H9 (cell line): ENCODE data around the gene C3orf85. TPM values are rescaled to one million over a fixed set of nuclear protein-coding genes. Genes with fewer than 3 reads are reported as not detected.

Experiments
- DNase-seq: peaks from one replicate; pipeline ENCODE4 v3.0.0-alpha.2; 2017
- H2AFZ ChIP-seq: one replicate; pipeline ENCODE4 v1.6.1; 2013; ENCODE audit warnings: mild to moderate bottlenecking, low read length, control low read depth, moderate library complexity
- H2AK5ac ChIP-seq: 2 replicates; pipeline ENCODE4 v1.6.1; 2013; ENCODE audit warnings: low read length, control low read depth, mixed read lengths; ENCODE audit not compliant: insufficient read length
- H2BK120ac ChIP-seq: one replicate; pipeline ENCODE4 v1.6.1; 2013; ENCODE audit warnings: low read depth, mild to moderate bottlenecking, low read length, control low read depth, inconsistent platforms; ENCODE audit not compliant: poor library complexity, severe bottlenecking
- H2BK12ac ChIP-seq: 2 replicates; pipeline ENCODE4 v1.6.1; 2013; ENCODE audit warnings: low read length, control low read depth, mixed read lengths, low read depth; ENCODE audit not compliant: insufficient read length
- H2BK15ac ChIP-seq: 2 replicates; pipeline ENCODE4 v1.6.1; 2013; ENCODE audit warnings: low read depth, low read length, control low read depth
- H2BK20ac ChIP-seq: one replicate; pipeline ENCODE4 v1.6.1; 2013; ENCODE audit warnings: low read depth, mild to moderate bottlenecking, low read length, control low read depth, inconsistent platforms; ENCODE audit not compliant: poor library complexity, severe bottlenecking
- H2BK5ac ChIP-seq: 2 replicates; pipeline ENCODE4 v1.6.1; 2013; ENCODE audit warnings: low read length, control low read depth, mixed read lengths; ENCODE audit not compliant: insufficient read length
- H3K14ac ChIP-seq: 2 replicates; pipeline ENCODE4 v1.6.1; 2013; ENCODE audit warnings: low read length, control low read depth; ENCODE audit not compliant: insufficient read depth
- H3K18ac ChIP-seq: 2 replicates; pipeline ENCODE4 v1.6.1; 2013; ENCODE audit warnings: low read depth, mild to moderate bottlenecking, mixed read lengths, low read length, control low read depth; ENCODE audit not compliant: insufficient read length
- H3K23ac ChIP-seq: 2 replicates; pipeline ENCODE4 v1.6.1; 2013; ENCODE audit warnings: low read length, control low read depth, mixed read lengths, low read depth; ENCODE audit not compliant: insufficient read length
- H3K23me2 ChIP-seq: 2 replicates; pipeline ENCODE4 v1.6.1; 2013; ENCODE audit warnings: low read depth, mild to moderate bottlenecking, mixed read lengths, low read length, control low read depth; ENCODE audit not compliant: insufficient read length, poor library complexity, severe bottlenecking
- H3K27ac ChIP-seq: 2 replicates; pipeline ENCODE4 v1.5.1; 2013; ENCODE audit warnings: low read length, control low read depth, mixed read lengths, low read depth; ENCODE audit not compliant: insufficient read length
- H3K27me3 ChIP-seq: 2 replicates; pipeline ENCODE4 v1.6.1; 2013; ENCODE audit warnings: low read length, control low read depth, inconsistent platforms; ENCODE audit not compliant: insufficient read depth
- H3K4ac ChIP-seq: 2 replicates; pipeline ENCODE4 v1.6.1; 2013; ENCODE audit warnings: low read depth, mild to moderate bottlenecking, control low read depth, inconsistent platforms, low read length, moderate library complexity
- H3K4me1 ChIP-seq: 2 replicates; pipeline ENCODE4 v1.6.1; 2013; ENCODE audit warnings: low read length, control low read depth, inconsistent platforms; ENCODE audit not compliant: insufficient read depth
- H3K4me2 ChIP-seq: 2 replicates; pipeline ENCODE4 v1.6.1; 2013; ENCODE audit warnings: low read length, control low read depth, mixed read lengths; ENCODE audit not compliant: insufficient read length, insufficient read depth
- H3K56ac ChIP-seq: 2 replicates; pipeline ENCODE4 v1.6.1; 2013; ENCODE audit warnings: low read depth, mild to moderate bottlenecking, mixed read lengths, low read length, control low read depth; ENCODE audit not compliant: insufficient read length
- H3K79me1 ChIP-seq: 2 replicates; pipeline ENCODE4 v1.6.1; 2013; ENCODE audit warnings: low read depth, mild to moderate bottlenecking, moderate library complexity, low read length, control low read depth, inconsistent platforms; ENCODE audit not compliant: insufficient read depth, poor library complexity, severe bottlenecking
- H3K79me2 ChIP-seq: 2 replicates; pipeline ENCODE4 v1.6.1; 2013; ENCODE audit warnings: low read length, control low read depth, inconsistent platforms; ENCODE audit not compliant: insufficient read depth
- H3K9ac ChIP-seq: 2 replicates; pipeline ENCODE4 v1.6.1; 2013; ENCODE audit warnings: low read length, control low read depth, mixed read lengths; ENCODE audit not compliant: insufficient read length; ENCODE audit errors: extremely low read depth
- H3K9me3 ChIP-seq: one replicate; pipeline ENCODE4 v1.6.1; 2013; ENCODE audit warnings: low read depth, low read length, inconsistent platforms; ENCODE audit not compliant: control insufficient read depth
- H3T11ph ChIP-seq: one replicate; pipeline ENCODE4 v1.6.1; 2013; ENCODE audit warnings: mild to moderate bottlenecking, low read length, control low read depth, inconsistent platforms
- H4K20me1 ChIP-seq: one replicate; pipeline ENCODE4 v1.6.1; 2013; ENCODE audit not compliant: control insufficient read depth, insufficient read length, insufficient read depth
- H4K5ac ChIP-seq: 2 replicates; pipeline ENCODE4 v1.6.1; 2013; ENCODE audit warnings: low read depth, mild to moderate bottlenecking, mixed read lengths, low read length, control low read depth; ENCODE audit not compliant: insufficient read length
- H4K8ac ChIP-seq: replicated peaks from 2 replicates; pipeline ENCODE4 v1.6.1; 2013; ENCODE audit warnings: low read length, control low read depth, mixed read lengths, low read depth; ENCODE audit not compliant: insufficient read length
- H4K91ac ChIP-seq: 2 replicates; pipeline ENCODE4 v1.6.1; 2013; ENCODE audit warnings: low read depth, mild to moderate bottlenecking, moderate library complexity, mixed read lengths, low read length, control low read depth; ENCODE audit not compliant: insufficient read length
- H3K27ac Mint-ChIP-seq, 3 experiments: 2 replicates in 2 of 3; 3 replicates in 1 of 3; pipeline ENCODE4 v1.8.0; 2020 to 2021; ENCODE audit warnings: mixed read lengths in 3 of 3, mild to moderate bottlenecking in 1 of 3, moderate library complexity in 1 of 3
- H3K27me3 Mint-ChIP-seq: 2 replicates; pipeline ENCODE4 v1.8.0; 2021; ENCODE audit warnings: low read depth, mild to moderate bottlenecking, moderate library complexity, mixed read lengths
- H3K36me3 Mint-ChIP-seq, 3 experiments: 2 replicates in 2 of 3; 3 replicates in 1 of 3; pipeline ENCODE4 v1.8.0; 2020 to 2021; ENCODE audit warnings: low read depth in 3 of 3, mixed read lengths in 3 of 3; ENCODE audit not compliant: insufficient read depth in 1 of 3
- H3K4me1 Mint-ChIP-seq, 2 experiments: 2 replicates each; pipeline ENCODE4 v1.8.0; 2020; ENCODE audit warnings: mixed read lengths in 2 of 2
- H3K4me3 Mint-ChIP-seq, 2 experiments: 2 replicates in 1 of 2; 3 replicates in 1 of 2; pipeline ENCODE4 v1.8.0; 2020 to 2021; ENCODE audit warnings: mild to moderate bottlenecking in 2 of 2, mixed read lengths in 2 of 2, moderate library complexity in 1 of 2
- H3K9me3 Mint-ChIP-seq, 2 experiments: 2 replicates in 1 of 2; 3 replicates in 1 of 2; pipeline ENCODE4 v1.8.0; 2020; ENCODE audit warnings: mild to moderate bottlenecking in 2 of 2, mixed read lengths in 2 of 2, moderate library complexity in 1 of 2
- WGBS: extraction: QIAGEN DNeasy Blood & Tissue Kit; methylation state at CpG from one replicate; pipeline ENCODE4 v1.1.7; 2013; ENCODE audit warnings: missing lambda C conversion rate, low lambda C conversion rate, mixed read lengths; ENCODE audit not compliant: insufficient read length; ENCODE audit errors: extremely low coverage; 5-methylcytosine and 5-hydroxymethylcytosine counted together
- total RNA-seq: library from RNA; stranded (reverse); gene quantifications from 2 replicates; pipeline ENCODE4 v1.2.1, GENCODE V29; 2021
- TF ChIP-seq, protein P1 (sequence below): fragments of 200-600 bp; sonication (generic); conservative IDR thresholded peaks from 3 replicates; pipeline ENCODE4 v1.8.0; 2021; ENCODE audit warnings: antibody characterized with exemption, mild to moderate bottlenecking

The C3orf85 gene
- total RNA-seq, 1 experiment from 2014 or later, result not detected

DNA sequence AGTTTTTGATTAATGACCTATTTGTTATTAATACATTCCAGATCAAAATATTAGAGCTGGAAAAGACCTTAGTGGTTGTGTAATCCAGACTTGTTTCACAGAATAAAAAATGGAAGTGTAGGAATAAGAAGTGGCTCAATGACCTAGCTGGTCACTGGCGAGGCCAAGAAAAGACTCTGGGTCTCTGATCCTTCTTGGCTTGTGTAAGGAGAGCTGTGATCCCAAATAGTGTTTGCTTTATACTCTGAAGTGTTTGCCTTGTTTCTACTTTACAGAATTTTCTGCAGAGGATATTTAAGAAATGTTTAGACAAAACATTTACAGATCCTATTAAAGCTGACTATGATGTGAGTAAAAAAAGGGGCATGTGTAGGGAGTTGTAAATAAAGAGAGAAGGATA is 7.1 kb downstream of the C3orf85 start:
- Mint-ChIP-seq H3K36me3 (no peaks in the 10 kb centered on the region), H3K27me3 (no peaks in the 10 kb centered on the region), H3K4me3 (no peak overlapping the region), H3K27ac (no peak overlapping the region), H3K4me1 (peaks cover 5 to 10% of the 10 kb centered on the region in 2 experiments), H3K9me3 (no peaks in the 10 kb centered on the region)
- Histone ChIP-seq H4K5ac (no peak overlapping the region), H2AK5ac (no peak overlapping the region), H2BK5ac (no peak overlapping the region), H3K56ac (no peak overlapping the region), H3K4me1 (no peaks in the 10 kb centered on the region; the same call in 1 of the 2 replicates), H3K79me1 (no peaks in the 10 kb centered on the region), H3K23ac (no peak overlapping the region), H3K9me3 (no peaks in the 10 kb centered on the region), H2BK20ac (no peak overlapping the region), H3K27ac (no peak overlapping the region), H4K8ac (no peak overlapping the region), H3K9ac (no peak overlapping the region), H3K79me2 (no peaks in the 10 kb centered on the region), H3K4me2 (no peak overlapping the region), H3K23me2 (no peaks in the 10 kb centered on the region), H3K18ac (no peak overlapping the region), H3K27me3 (no peaks in the 10 kb centered on the region), H3K14ac (no peak overlapping the region), H2AFZ (no peak overlapping the region), H4K20me1 (no peaks in the 10 kb centered on the region), H3T11ph (no peak overlapping the region), H3K4ac (no peak overlapping the region), H2BK12ac (no peak overlapping the region), H2BK15ac (no peak overlapping the region), H4K91ac (no peak overlapping the region), H2BK120ac (no peak overlapping the region)
- TF ChIP-seq, protein P1, sequence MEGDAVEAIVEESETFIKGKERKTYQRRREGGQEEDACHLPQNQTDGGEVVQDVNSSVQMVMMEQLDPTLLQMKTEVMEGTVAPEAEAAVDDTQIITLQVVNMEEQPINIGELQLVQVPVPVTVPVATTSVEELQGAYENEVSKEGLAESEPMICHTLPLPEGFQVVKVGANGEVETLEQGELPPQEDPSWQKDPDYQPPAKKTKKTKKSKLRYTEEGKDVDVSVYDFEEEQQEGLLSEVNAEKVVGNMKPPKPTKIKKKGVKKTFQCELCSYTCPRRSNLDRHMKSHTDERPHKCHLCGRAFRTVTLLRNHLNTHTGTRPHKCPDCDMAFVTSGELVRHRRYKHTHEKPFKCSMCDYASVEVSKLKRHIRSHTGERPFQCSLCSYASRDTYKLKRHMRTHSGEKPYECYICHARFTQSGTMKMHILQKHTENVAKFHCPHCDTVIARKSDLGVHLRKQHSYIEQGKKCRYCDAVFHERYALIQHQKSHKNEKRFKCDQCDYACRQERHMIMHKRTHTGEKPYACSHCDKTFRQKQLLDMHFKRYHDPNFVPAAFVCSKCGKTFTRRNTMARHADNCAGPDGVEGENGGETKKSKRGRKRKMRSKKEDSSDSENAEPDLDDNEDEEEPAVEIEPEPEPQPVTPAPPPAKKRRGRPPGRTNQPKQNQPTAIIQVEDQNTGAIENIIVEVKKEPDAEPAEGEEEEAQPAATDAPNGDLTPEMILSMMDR, result no peak
- WGBS, result no CpG with 5 or more reads among the region's 1 CpG
- DNase-seq, result no peak
